NCI-H2107 (cell line): ENCODE data around the gene SYT2.

Source experiments
- DNase-seq: peaks from one replicate; lab custom pipeline; 2025; lab: John Stamatoyannopoulos, UW

The SYT2 gene

GRCh38 chr1:202704601-202705000 is 5.7 kb downstream of the SYT2 start:
- no peak for DNase-seq

DNA sequence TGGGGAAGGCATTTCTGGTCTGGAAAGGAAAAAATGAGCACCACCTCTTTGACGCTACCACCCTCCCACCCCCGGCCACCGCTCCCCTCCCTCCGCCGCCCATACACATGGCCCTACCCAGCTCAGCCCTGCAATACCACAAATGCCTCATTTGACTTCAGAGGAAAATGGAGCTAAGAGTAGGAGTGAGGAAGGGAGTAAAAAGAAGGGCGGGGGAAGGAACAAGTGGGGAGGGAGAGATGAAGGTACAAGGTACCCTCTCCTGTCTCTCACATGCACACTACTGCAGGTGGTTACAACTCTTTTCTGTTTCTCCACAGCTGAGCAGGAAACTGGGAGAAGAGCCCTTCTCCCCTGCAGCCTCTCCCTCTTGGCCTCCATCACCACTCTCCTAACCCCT is 7.1 kb downstream of the SYT2 start:
- DNase-seq, result no peak

GRCh38 chr1:202702088-202702487 is 8.2 kb downstream of the SYT2 start:
- no peak for DNase-seq

DNA sequence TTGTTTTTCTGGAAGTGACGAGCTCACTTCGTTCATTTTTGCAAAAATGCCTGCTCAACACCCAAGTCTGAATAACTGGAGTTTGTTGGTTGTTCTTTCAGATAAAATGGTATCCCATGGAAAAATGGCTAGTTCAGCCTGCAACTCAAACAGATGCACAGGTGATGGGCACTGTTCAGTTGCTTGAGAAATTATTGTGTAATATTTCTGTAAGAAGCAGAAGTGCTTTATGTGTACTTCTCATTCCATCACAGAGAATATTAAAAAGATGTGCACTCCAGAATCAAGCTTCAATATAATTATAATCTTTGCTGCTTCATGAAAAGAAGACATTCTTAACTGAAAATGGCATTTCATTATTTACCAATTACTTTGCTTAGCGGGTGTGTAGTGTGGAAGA is 9.1 kb downstream of the SYT2 start:
- no peak for DNase-seq

- DNase-seq, result no peak
Observed at GRCh38 chr1:202700061-202700460, 10.2 kb downstream of the SYT2 start.

- no peak for DNase-seq
Observed at GRCh38 chr1:202698276-202698675, 12.0 kb downstream of the SYT2 start.

GRCh38 chr1:202697038-202697437 is 13.2 kb downstream of the SYT2 start:
- no peak for DNase-seq

DNA sequence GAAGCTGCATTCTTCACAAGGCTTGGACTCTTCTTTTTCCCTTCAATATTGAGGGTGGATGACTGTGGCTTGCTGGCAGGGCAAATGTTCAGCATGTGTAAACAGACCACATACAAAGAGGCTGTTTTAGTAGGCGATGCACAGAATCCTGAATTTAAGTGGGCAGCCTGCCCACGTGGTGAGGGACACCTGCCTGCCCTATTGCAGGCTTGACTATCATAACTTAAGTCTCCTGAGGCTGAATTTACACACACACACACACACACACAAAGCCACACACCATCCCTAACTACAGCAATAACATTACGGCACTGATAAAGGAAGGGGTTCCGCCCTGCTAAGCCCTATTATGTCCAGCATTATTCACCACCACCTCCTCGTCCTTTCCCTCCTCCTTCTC is 15.9 kb downstream of the SYT2 start:
- DNase-seq, result no peak

- DNase-seq, result no peak
Observed at GRCh38 chr1:202692959-202693555, 17.2 kb downstream of the SYT2 start.

DNA sequence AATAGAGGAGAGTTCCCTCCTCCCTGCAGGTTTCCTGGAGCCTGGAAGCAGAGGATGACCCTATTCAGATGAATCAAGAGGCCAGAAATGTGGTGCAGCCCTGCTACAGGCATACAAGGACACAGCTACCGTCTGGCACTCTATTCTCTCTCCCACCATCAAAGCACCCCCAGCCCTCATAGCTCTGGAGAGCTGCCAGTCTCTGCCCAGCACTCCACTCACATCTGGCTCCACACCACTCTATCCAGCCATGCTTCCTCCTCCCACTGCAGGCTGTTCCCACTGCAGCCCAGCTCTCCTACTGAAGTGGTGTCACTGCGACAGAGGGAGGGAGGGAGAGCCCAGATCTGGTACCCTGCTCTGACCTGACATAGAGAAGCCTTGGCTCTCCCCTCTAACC is 18.4 kb downstream of the SYT2 start:
- no peak for DNase-seq

DNA sequence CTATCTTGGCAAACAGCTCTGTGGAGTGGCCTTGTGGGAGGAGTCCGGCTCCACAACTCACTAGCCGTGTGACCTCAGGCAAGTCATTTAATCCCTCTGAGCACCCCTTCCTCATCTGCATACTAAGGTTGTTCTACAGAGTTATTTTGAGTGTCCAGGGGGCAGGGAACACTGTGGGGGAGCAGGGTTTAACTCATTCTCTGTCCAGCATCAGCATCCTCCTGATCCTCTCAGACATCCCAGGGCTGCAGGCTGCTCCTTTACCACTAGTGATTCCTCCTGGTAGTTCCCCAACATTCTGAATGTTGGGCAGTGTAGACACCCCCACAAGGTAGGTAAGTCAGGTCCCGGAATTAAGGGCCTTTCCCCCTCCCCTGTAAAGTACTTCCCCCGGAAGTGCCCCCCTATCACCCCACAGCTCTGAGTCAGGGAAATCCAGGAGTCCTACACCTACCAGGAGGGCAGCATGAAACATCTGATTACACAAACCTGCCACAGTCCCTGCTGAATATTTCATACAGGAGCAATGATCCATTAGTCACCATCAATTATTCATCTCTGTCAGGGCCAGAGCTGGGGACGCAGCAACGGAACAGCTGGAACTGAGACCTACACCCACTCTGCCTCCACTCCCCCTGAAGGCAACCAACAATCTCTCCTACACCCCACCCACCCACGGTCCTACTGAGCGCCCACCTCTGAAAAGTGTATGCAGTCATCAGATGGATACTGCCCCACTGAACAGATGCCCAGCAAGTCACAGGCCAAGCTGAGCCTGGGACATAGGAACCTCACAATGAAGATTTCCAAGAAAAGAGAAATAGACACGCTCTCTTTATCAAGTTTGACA is 20.5 kb downstream of the SYT2 start:
- no peak for DNase-seq

DNA sequence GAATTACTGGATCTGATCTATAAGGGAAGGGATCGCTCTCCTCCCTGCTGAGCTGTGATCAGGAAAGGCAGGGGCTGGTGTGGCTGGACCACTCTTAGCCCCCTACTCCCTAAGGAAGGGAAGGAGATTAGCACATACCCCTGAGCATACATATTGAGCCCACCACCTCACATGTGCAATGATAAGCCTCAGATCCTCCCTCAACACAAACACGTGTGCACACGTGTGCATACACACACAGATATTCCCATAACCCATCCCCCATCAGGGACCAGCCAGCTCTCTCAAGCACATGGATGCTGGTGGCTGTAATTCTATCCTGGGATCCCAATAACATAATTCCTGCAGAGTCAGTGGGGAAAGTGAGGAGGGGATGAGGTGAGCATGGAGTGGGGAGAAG is 21.2 kb downstream of the SYT2 start:
- DNase-seq, result no peak

DNA sequence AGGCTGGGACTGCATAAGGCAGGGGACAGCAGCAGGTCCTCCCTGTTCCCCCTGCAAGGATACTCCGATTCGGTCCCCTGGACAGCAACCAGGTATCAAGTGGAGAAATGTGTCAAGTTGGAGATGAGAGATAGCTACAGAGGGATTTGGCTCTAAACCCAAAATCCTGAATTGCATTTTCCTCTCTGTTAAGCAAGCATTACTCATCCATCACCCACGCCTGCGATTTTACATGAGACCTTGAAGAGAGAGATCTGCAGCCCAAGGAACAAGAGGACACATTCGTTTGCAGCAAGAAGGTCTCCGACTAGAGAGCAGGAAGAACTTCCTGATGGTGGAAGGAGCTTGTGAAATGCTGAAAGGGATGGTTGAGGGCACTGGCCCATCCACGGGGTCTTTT is 21.9 kb downstream of the SYT2 start:
- DNase-seq, result no peak

- no peak for DNase-seq
Observed at GRCh38 chr1:202687798-202688197, 22.5 kb downstream of the SYT2 start.

DNA sequence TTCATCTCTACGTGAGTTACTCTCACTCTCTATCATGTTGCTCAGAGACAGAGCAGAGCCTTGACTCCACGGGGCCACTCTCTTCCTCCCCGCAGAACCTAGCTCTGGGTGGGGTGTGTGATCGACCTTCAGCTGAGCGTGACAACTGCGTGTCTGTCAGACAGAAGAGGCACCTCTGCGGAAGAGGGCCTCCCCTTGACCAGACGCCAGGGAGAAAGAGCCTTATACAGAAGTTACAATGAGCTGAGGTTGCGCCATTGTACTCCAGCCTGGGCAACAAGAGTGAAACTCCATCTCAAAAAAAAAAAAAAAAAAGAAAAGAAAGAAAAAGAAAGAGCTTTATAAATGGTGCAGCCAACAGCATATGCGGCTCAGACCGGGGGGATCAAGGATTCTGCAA is 22.9 kb downstream of the SYT2 start:
- no peak for DNase-seq

GRCh38 chr1:202685641-202686040 is 24.6 kb downstream of the SYT2 start:
- DNase-seq, result no peak

- DNase-seq, result no peak
Observed at GRCh38 chr1:202684716-202685115, 25.5 kb downstream of the SYT2 start.

GRCh38 chr1:202683029-202683428 is 27.2 kb downstream of the SYT2 start:
- DNase-seq, result no peak

DNA sequence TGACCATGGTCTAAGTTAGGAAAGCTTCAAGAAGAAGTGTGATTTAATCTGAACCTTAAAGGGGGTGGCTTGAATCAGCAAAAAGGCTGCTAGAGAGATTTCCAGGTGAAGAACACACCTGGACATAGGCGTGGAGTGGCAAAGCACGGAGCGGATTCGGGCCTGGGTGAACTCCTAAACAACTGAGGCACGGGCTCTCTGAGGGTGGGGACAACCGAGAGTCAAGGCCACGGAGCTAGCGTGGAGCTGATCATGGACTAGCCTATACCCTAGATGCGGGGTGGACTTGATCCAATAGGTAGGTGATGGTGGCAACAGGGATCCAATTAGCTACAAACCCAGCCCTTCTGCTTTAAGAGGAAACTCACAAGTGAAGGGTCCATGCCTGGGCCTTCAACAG is 27.8 kb downstream of the SYT2 start:
- no peak for DNase-seq

GRCh38 chr1:202681736-202682420 is 28.4 kb downstream of the SYT2 start:
- no peak for DNase-seq

GRCh38 chr1:202680586-202681352 is 29.5 kb downstream of the SYT2 start:
- DNase-seq, result no peak

DNA sequence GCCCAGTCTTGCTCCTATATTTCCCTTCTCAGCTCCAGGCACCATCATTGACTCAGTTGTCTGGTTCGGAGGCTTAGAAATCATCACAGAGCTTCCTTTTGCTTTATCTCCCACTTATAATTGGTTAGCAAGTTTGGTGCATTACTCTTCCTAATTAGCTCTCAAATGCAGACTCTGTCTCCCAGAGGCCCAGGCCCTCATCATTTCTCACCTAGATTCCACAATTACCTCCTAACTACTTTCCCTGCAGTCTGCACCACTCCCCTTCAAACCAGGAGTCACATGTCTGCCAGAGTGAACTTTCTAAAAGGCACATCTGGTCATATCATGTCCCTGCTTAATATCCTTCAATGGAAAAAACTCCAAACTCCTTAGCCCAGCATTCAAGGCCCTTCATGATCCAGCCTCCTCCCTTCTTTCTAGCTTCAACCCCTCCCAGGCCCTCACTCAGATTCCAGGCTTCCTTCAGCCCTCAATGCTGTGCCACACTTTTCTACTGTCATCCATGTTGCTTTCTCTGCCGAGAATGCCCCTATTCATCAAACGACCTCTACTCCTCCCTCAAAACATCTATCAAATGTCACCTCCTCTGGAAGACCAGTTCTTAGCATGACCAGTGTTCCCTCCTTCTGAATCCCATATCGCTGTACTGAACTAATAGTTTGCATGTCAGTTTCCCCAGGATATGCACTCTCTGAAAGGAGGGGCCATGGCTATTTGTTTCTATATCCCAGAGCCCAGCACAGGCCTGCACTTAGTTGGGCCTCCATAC is 30.7 kb downstream of the SYT2 start:
- no peak for DNase-seq
